22Rv1 (cell line): ENCODE results near the gene KAZN.

Experiments used
- H3K27ac ChIP-seq: fragments of 450-650 bp; 2 replicates; pipeline ENCODE4 v1.5.1; 2017
- CTCF ChIP-seq: fragments of 450-650 bp; IDR thresholded peaks from 2 replicates; pipeline ENCODE4 v1.5.1; 2017; ENCODE audit warnings: mild to moderate bottlenecking
- ZFX ChIP-seq: fragments of 450-650 bp; IDR thresholded peaks from 2 replicates; pipeline ENCODE4 v1.6.1; 2017; ENCODE audit warnings: antibody characterized with exemption, borderline replicate concordance

Gene KAZN

GRCh38 chr1:14815175-14815877, 216.8 kb downstream of the KAZN start:
- H3K27ac ChIP-seq = no peak overlapping the region
- TF ChIP-seq CTCF (no peak), ZFX (no peak)

GRCh38 chr1:14817223-14818170, 219.0 kb downstream of the KAZN start:
- H3K27ac ChIP-seq = no peak overlapping the region

GRCh38 chr1:14820295-14821085, 222.0 kb downstream of the KAZN start:
- no peak for TF ChIP-seq CTCF
- TF ChIP-seq ZFX = no peak
- no peak overlapping the region for H3K27ac ChIP-seq

More at GRCh38 chr1:14817223-14818170, 219.0 kb downstream of the KAZN start:
- no peak for TF ChIP-seq CTCF
- TF ChIP-seq ZFX = no peak

GRCh38 chr1:14822493-14822892, 224.0 kb downstream of the KAZN start:
- no peak for TF ChIP-seq ZFX
- no peak for TF ChIP-seq CTCF
- no peak overlapping the region for H3K27ac ChIP-seq

- H3K27ac ChIP-seq = no peak overlapping the region
- TF ChIP-seq ZFX = no peak
- no peak for TF ChIP-seq CTCF
These were observed 224.5 kb downstream of the KAZN start for GRCh38 chr1:14822996-14823395.

GRCh38 chr1:14824314-14824915, 225.9 kb downstream of the KAZN start:
- TF ChIP-seq ZFX (no peak), CTCF (no peak)
- H3K27ac ChIP-seq = no peak overlapping the region
